ENCODE data around the gene TSPAN11. TPM values are rescaled to one million over a fixed set of nuclear protein-coding genes. Genes with fewer than 3 reads are reported as not detected.

TSPAN11 gene
- total RNA-seq, 4 donors from 2014 or later, result 0.64 to 2.8 (median 1.3) TPM

DNA sequence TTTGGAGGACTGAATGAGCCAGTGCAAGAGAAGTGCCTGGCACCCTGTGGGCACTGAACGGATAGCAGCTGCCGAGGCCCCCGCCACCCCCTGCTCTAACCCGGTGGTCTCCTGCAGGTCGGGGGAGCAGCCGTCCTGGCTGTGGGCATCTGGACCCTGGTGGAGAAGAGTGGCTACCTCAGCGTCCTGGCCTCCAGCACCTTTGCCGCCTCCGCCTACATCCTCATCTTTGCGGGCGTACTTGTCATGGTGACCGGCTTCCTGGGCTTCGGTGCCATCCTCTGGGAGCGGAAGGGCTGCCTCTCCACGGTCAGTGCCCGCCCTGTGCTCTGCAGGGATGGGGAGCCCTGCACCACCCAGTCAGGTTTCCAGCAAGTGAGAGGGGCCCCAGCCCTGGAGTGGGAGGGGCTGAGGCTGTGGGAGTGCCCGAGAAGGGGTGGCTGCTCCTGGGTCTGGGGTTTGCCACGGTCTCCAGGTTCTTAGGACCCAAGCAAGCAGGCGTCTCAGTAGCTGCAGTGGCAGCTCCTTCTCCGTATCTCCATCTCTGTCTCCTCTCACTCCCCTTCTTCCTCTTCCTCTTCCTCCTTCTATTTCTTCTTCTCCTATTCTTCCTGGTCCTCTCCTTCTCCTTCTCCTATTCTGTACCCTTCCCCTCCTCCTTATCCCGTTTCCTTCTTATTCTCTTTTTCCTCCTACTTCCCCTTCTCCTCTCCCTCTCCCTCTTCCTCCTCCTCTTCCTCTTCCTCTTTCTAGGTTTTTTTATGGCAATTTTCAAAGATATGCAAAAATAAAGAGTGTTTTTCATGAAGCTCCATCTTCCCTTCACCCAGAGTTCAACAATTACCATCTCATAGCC is 37.4 kb downstream of the TSPAN11 start:
- TF ChIP-seq, protein P1, sequence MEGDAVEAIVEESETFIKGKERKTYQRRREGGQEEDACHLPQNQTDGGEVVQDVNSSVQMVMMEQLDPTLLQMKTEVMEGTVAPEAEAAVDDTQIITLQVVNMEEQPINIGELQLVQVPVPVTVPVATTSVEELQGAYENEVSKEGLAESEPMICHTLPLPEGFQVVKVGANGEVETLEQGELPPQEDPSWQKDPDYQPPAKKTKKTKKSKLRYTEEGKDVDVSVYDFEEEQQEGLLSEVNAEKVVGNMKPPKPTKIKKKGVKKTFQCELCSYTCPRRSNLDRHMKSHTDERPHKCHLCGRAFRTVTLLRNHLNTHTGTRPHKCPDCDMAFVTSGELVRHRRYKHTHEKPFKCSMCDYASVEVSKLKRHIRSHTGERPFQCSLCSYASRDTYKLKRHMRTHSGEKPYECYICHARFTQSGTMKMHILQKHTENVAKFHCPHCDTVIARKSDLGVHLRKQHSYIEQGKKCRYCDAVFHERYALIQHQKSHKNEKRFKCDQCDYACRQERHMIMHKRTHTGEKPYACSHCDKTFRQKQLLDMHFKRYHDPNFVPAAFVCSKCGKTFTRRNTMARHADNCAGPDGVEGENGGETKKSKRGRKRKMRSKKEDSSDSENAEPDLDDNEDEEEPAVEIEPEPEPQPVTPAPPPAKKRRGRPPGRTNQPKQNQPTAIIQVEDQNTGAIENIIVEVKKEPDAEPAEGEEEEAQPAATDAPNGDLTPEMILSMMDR (IDR thresholded peaks at IDR 0.05), result no peak
- no peak for TF ChIP-seq EP300 (IDR thresholded peaks at IDR 0.05)
- TF ChIP-seq POLR2A (IDR thresholded peaks at IDR 0.05), result no peak
- TF ChIP-seq POLR2AphosphoS5 (IDR thresholded peaks at IDR 0.05), result no peak
- no peaks in the 10 kb centered on the region for H3K4me1 ChIP-seq
- no peak overlapping the region for H3K27ac ChIP-seq
- no peaks in the 10 kb centered on the region for H3K9me3 ChIP-seq
- DNase-seq (ENCODE audit: low spot score in 2 of 2), result no peak
- WGBS, result 79% methylated on average over 13 of the region's 21 CpGs
- no peaks in the 10 kb centered on the region for H3K36me3 ChIP-seq
- no peak overlapping the region for H3K4me3 ChIP-seq
- no peaks in the 10 kb centered on the region for H3K27me3 ChIP-seq

DNA sequence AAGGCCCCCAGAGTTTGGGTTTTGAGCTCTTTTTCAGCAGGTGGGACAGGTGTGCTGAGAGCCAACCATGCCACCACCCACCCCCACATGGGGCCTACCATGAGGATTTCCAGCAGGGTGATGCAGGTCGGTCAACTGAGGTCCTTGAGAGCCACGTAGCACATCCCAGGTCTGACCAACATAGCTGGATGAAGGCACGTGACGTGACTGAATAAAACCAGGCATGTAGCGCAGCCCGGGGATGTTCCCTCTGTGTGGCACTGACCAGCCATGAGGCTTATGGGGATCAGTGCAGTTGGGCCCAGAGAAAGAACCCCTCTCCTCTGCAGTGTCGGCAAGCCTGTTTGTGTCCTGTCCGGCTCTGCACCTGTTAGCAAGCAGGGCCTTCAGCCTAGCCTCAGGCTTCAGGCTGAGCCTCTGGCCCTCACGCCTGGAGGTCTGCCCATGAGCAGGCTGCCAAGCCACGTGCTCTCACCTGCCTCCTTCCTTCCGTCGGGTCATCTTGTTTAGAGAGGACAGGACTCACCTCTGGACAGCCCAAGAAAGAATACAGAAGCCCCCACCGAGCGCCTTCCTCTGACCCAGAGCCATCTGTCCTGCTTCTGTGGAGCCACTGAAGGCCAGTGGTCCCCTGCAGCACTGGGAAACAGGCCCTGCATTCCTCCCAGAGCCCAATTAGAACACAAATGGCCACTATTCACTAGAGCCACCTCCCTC is 38.5 kb downstream of the TSPAN11 start:
- H3K9me3 ChIP-seq, result no peaks in the 10 kb centered on the region
- no peak for DNase-seq (ENCODE audit: low spot score in 2 of 2)
- TF ChIP-seq POLR2AphosphoS5 (IDR thresholded peaks at IDR 0.05) (no peak), POLR2A (IDR thresholded peaks at IDR 0.05) (no peak)
- TF ChIP-seq, protein P1 (IDR thresholded peaks at IDR 0.05), result no peak
- H3K27ac ChIP-seq, result no peak overlapping the region
- WGBS, result 94% methylated on average over 14 of the region's 14 CpGs
- no peaks in the 10 kb centered on the region for H3K36me3 ChIP-seq
- no peak overlapping the region for H3K4me3 ChIP-seq
- no peaks in the 10 kb centered on the region for H3K27me3 ChIP-seq
- H3K4me1 ChIP-seq, result no peaks in the 10 kb centered on the region

DNA sequence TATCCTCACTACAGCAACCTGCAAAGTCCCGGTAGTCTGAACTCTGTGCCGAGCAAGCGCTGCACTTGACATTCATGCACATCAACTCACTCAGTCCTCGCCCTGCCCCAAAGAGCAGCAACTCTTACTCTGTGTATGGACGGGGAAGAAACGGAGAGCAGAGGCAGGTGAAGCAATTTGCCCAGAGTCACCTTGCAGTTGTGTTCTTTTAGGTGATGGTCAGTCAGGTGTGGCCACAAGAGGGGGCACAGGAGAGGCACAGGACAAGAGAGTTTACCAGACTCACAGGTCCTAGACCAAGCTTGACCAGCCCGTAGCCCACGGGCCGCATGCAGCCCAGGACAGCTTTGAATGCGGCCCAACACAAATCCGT is 39.1 kb downstream of the TSPAN11 start:
- Histone ChIP-seq H3K27ac (no peak overlapping the region), H3K9me3 (no peaks in the 10 kb centered on the region), H3K4me1 (peaks cover 4% of the 10 kb centered on the region), H3K4me3 (no peak overlapping the region), H3K27me3 (no peaks in the 10 kb centered on the region), H3K36me3 (no peaks in the 10 kb centered on the region)
- DNase-seq (ENCODE audit: low spot score in 2 of 2), result no peak
- 84% methylated on average over 11 of the region's 11 CpGs for WGBS
- TF ChIP-seq POLR2A (IDR thresholded peaks at IDR 0.05) (no peak), POLR2AphosphoS5 (IDR thresholded peaks at IDR 0.05) (no peak), EP300 (IDR thresholded peaks at IDR 0.05) (no peak)
- TF ChIP-seq, protein P1 (IDR thresholded peaks at IDR 0.05), result no peak

DNA sequence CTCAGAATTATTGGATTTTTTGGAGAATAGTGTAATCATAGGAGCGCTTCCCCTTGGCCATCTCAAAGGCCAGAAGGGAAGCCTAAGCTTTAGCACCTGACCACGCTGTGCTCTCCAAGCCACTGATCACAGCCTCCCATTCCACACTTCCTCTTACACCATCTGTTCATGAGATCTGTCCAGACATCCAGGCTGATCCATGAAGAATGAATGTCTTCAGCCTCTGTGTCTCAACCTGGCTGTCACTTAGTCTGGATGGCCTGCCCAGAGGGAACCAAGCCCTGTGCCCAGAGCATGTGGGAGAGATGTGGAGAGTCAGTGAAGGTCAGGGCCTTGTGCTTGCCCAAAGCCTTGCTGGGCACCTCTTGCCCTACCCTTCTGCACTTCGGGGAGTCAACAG is 40.5 kb downstream of the TSPAN11 start:
- Histone ChIP-seq H3K36me3 (no peaks in the 10 kb centered on the region), H3K9me3 (no peaks in the 10 kb centered on the region), H3K27me3 (no peaks in the 10 kb centered on the region), H3K4me1 (peaks cover 19% of the 10 kb centered on the region), H3K27ac (no peak overlapping the region), H3K4me3 (no peak overlapping the region)
- TF ChIP-seq POLR2A (IDR thresholded peaks at IDR 0.05) (no peak), EP300 (IDR thresholded peaks at IDR 0.05) (no peak), POLR2AphosphoS5 (IDR thresholded peaks at IDR 0.05) (no peak)
- TF ChIP-seq, protein P1 (IDR thresholded peaks at IDR 0.05), result no peak
- WGBS, result 94% methylated on average over 3 of the region's 3 CpGs
- DNase-seq (ENCODE audit: low spot score in 2 of 2), result no peak

DNA sequence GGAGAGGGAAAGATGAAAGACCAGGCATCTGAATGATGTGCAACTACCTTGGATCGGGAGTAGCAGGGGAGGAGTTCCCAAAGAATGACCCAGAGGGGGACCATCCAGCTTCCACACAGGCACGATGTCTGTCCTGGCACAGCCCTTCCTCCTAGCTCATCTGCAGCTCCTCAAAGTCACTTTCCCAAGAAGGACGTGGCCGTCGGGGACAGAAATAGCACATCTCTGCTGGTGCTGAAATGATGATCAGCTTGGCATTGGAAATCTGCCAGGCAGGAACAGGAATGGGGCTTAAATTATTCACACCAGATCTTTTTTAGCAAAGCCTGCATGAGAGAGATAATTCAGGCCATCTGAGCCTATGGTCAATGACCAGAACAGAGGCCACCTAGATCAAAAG is 41.7 kb downstream of the TSPAN11 start:
- TF ChIP-seq POLR2A (IDR thresholded peaks at IDR 0.05) (no peak), EP300 (IDR thresholded peaks at IDR 0.05) (no peak)
- no peaks in the 10 kb centered on the region for H3K36me3 ChIP-seq
- H3K9me3 ChIP-seq, result no peaks in the 10 kb centered on the region
- peaks cover 31% of the 10 kb centered on the region for H3K4me1 ChIP-seq
- DNase-seq (ENCODE audit: low spot score in 2 of 2), result no peak
- H3K27ac ChIP-seq, result no peak overlapping the region
- 83% methylated on average over 5 of the region's 5 CpGs for whole genome bisulfite sequencing
- no peak overlapping the region for H3K4me3 ChIP-seq
- H3K27me3 ChIP-seq, result no peaks in the 10 kb centered on the region

Data from suprapubic skin (tissue), 4 donors.